Neural cell (in vitro differentiated cells): Measurements from ENCODE around the gene LY6G6D. TPM values are rescaled to one million over a fixed set of nuclear protein-coding genes. Genes with fewer than 3 reads are reported as not detected.

Source experiments
- H2AFZ ChIP-seq: fragments of 200-600, 300-800 bp; sonication (generic), shearing (Covaris generic); 2 replicates; pipeline ENCODE4 v1.6.0; 2014; ENCODE audit warnings: low read depth, mild to moderate bottlenecking, antibody characterized with exemption, low read length, moderate library complexity
- H3F3A ChIP-seq: fragments of 200-600 bp; shearing (Covaris generic); 2 replicates; pipeline ENCODE4 v1.6.1; 2016; ENCODE audit warnings: mild to moderate bottlenecking, moderate library complexity, mixed read lengths, antibody characterized with exemption, low read length; ENCODE audit not compliant: insufficient read depth, poor library complexity, severe bottlenecking
- H3K27ac ChIP-seq: fragments of 200-600, 300-800 bp; sonication (generic), shearing (Covaris generic); 2 replicates; pipeline ENCODE4 v1.5.1; 2014; ENCODE audit warnings: mild to moderate bottlenecking, low read length, moderate library complexity
- H3K27me3 ChIP-seq: fragments of 300-800, 200-600 bp; sonication (generic), shearing (Covaris generic); 2 replicates; pipeline ENCODE4 v1.6.0; 2014; ENCODE audit warnings: mild to moderate bottlenecking, low read depth, low read length, moderate library complexity; ENCODE audit not compliant: insufficient read depth
- H3K36me3 ChIP-seq: fragments of 300-800, 200-600 bp; sonication (generic), shearing (Covaris generic); 2 replicates; pipeline ENCODE4 v1.5.1; 2014; ENCODE audit warnings: mild to moderate bottlenecking, antibody characterized with exemption, low read length, moderate library complexity; ENCODE audit not compliant: insufficient read depth
- H3K4me2 ChIP-seq: fragments of 300-800, 200-600 bp; sonication (generic), shearing (Covaris generic); 2 replicates; pipeline ENCODE4 v1.6.0; 2014; ENCODE audit warnings: mild to moderate bottlenecking, low read length
- H3K4me3 ChIP-seq: fragments of 300-800, 200-600 bp; sonication (generic), shearing (Covaris generic); 2 replicates; pipeline ENCODE4 v1.5.1; 2014; ENCODE audit warnings: mild to moderate bottlenecking, low read length, moderate library complexity
- H3K79me2 ChIP-seq: fragments of 200-600 bp; shearing (Covaris generic); replicated peaks from 2 replicates; pipeline ENCODE4 v1.6.0; 2014; ENCODE audit warnings: mild to moderate bottlenecking, low read length, moderate library complexity; ENCODE audit not compliant: insufficient read depth
- H3K9ac ChIP-seq: fragments of 300-800, 200-600 bp; sonication (generic), shearing (Covaris generic); 2 replicates; pipeline ENCODE4 v1.6.1; 2016; ENCODE audit warnings: mild to moderate bottlenecking, low read length, mixed read lengths
- H3K9me2 ChIP-seq: fragments of 200-600 bp; shearing (Covaris generic); 2 replicates; pipeline ENCODE4 v1.6.1; 2016; ENCODE audit warnings: mild to moderate bottlenecking, low read length, mixed read lengths; ENCODE audit not compliant: insufficient read depth
- H3K9me3 ChIP-seq: fragments of 200-600, 300-800 bp; sonication (generic), shearing (Covaris generic); 2 replicates; pipeline ENCODE4 v1.6.1; 2016; ENCODE audit warnings: mild to moderate bottlenecking, mixed run types, low read length, moderate library complexity, mixed read lengths
- H4K20me1 ChIP-seq: fragments of 200-600 bp; shearing (Covaris generic); 2 replicates; pipeline ENCODE4 v1.6.1; 2016; ENCODE audit warnings: mild to moderate bottlenecking, mixed run types; ENCODE audit not compliant: insufficient read depth
- CTCF ChIP-seq: fragments of 450-650 bp; IDR thresholded peaks from 2 replicates; pipeline ENCODE4 v1.5.1; 2014; ENCODE audit warnings: antibody characterized with exemption, mild to moderate bottlenecking, moderate library complexity; ENCODE audit not compliant: poor library complexity, severe bottlenecking
- EP300 ChIP-seq: fragments of 450-650 bp; conservative IDR thresholded peaks from 2 replicates; pipeline ENCODE4 v1.6.1; 2014; ENCODE audit warnings: antibody characterized with exemption, mild to moderate bottlenecking, moderate library complexity; ENCODE audit not compliant: poor library complexity, severe bottlenecking
- EZH2 ChIP-seq: fragments of 200-600, 300-800 bp; shearing (Covaris generic), sonication (generic); IDR thresholded peaks from 2 replicates; pipeline ENCODE4 v1.6.1; 2014; ENCODE audit warnings: antibody characterized with exemption, low read length, borderline replicate concordance, mild to moderate bottlenecking; ENCODE audit not compliant: insufficient read depth, poor library complexity, severe bottlenecking
- MXI1 ChIP-seq: fragments of 450-650 bp; conservative IDR thresholded peaks from 2 replicates; pipeline ENCODE4 v1.6.1; 2014; ENCODE audit warnings: antibody characterized with exemption, mild to moderate bottlenecking; ENCODE audit not compliant: poor library complexity, severe bottlenecking
- POLR2AphosphoS5 ChIP-seq: IDR thresholded peaks from 2 replicates; pipeline ENCODE4 v1.6.1; 2012
- RAD21 ChIP-seq: fragments of 450-650 bp; conservative IDR thresholded peaks from 2 replicates; pipeline ENCODE4 v1.6.1; 2014; ENCODE audit warnings: antibody characterized with exemption, mild to moderate bottlenecking, moderate library complexity
- REST ChIP-seq: IDR thresholded peaks from 2 replicates; pipeline ENCODE4 v1.6.1; 2012; ENCODE audit warnings: borderline replicate concordance
- SMC3 ChIP-seq: fragments of 450-650 bp; conservative IDR thresholded peaks from 2 replicates; pipeline ENCODE4 v1.6.1; 2014; ENCODE audit warnings: antibody characterized with exemption, mild to moderate bottlenecking, moderate library complexity; ENCODE audit not compliant: poor library complexity
- TAF1 ChIP-seq: IDR thresholded peaks from 2 replicates; pipeline ENCODE4 v1.6.1; 2012; ENCODE audit warnings: low read depth
- polyA plus RNA-seq: library from polyadenylated mRNA; depleted of rRNA; stranded (reverse); fragments of >200 nt; gene quantifications from 2 replicates; pipeline ENCODE4 v1.2.3, GENCODE V29; 2014

Gene LY6G6D
- polyA plus RNA-seq, 1 donor from 2014 or later, result not detected

GRCh38 chr6:31723980-31724691, 9.0 kb downstream of the LY6G6D start:
- H3K9me2 ChIP-seq, result no peaks in the 10 kb centered on the region
- H4K20me1 ChIP-seq, result no peaks in the 10 kb centered on the region
- no peak for TF ChIP-seq TAF1
- TF ChIP-seq EP300, result no peak
- no peak for TF ChIP-seq SMC3
- no peak for TF ChIP-seq RAD21
- TF ChIP-seq CTCF, result no peak
- TF ChIP-seq MXI1, result no peak
- TF ChIP-seq REST, result no peak
- TF ChIP-seq POLR2AphosphoS5, result no peak
- TF ChIP-seq EZH2, result no peak
- H3K27me3 ChIP-seq, result no peaks in the 10 kb centered on the region
- no peak overlapping the region for H3K4me2 ChIP-seq
- no peak overlapping the region for H3K4me3 ChIP-seq
- no peaks in the 10 kb centered on the region for H3K9me3 ChIP-seq
- no peaks in the 10 kb centered on the region for H3F3A ChIP-seq
- H3K9ac ChIP-seq, result no peak overlapping the region
- H2AFZ ChIP-seq, result no peak overlapping the region
- H3K36me3 ChIP-seq, result no peaks in the 10 kb centered on the region
- no peak overlapping the region for H3K27ac ChIP-seq
- H3K79me2 ChIP-seq, result peaks cover 6% of the 10 kb centered on the region

- H3K36me3 ChIP-seq, result no peaks in the 10 kb centered on the region
These were observed 10.6 kb downstream of the LY6G6D start for GRCh38 chr6:31725502-31726350.

More at GRCh38 chr6:31725502-31726350, 10.6 kb downstream of the LY6G6D start:
- no peak overlapping the region for H3K9ac ChIP-seq
- H3K27ac ChIP-seq, result no peak overlapping the region
- H3K27me3 ChIP-seq, result no peaks in the 10 kb centered on the region
- H3K4me2 ChIP-seq, result no peak overlapping the region
- TF ChIP-seq EZH2 (no peak), TAF1 (no peak), MXI1 (no peak), RAD21 (no peak), SMC3 (no peak)
- H3K9me2 ChIP-seq, result no peaks in the 10 kb centered on the region
- H3K79me2 ChIP-seq, result peaks cover 22% of the 10 kb centered on the region
- no peaks in the 10 kb centered on the region for H4K20me1 ChIP-seq
- H2AFZ ChIP-seq, result no peak overlapping the region
- H3K4me3 ChIP-seq, result no peak overlapping the region
- no peaks in the 10 kb centered on the region for H3F3A ChIP-seq
- H3K9me3 ChIP-seq, result no peaks in the 10 kb centered on the region
